Measurements from ENCODE around the gene THBS3.
"Not testable (repeated sequence)": the region's sequence is repeated elsewhere in the genome, so short reads cannot be mapped to it uniquely, and the experiment has no call there.

Gene THBS3

GRCh38 chr1:155175281-155175926 is 32.3 kb downstream of the THBS3 start:
- DNase-seq (ENCODE audit: extremely low read depth in 1 of 2, low read depth in 1 of 2): no peak

- DNase-seq (ENCODE audit: extremely low read depth in 1 of 2, low read depth in 1 of 2): peak in 1 of 2 donors; percentile 32
Observed at GRCh38 chr1:155174324-155175280, 33.1 kb downstream of the THBS3 start.

GRCh38 chr1:155173478-155174323 is 34.0 kb downstream of the THBS3 start, which contains the start of gene TRIM46:
Gene TRIM46, plus strand, starts transcription at chr1:155173849. Its CDS starts 118 bp downstream, at chr1:155173967.
- DNase-seq (ENCODE audit: extremely low read depth in 1 of 2, low read depth in 1 of 2): peak in 1 of 2 donors; percentile 42

- DNase-seq (ENCODE audit: extremely low read depth in 1 of 2, low read depth in 1 of 2): peak; percentile 88 to 91
Observed at GRCh38 chr1:155172732-155173477, 34.8 kb downstream of the THBS3 start, which contains the start of gene KRTCAP2. Gene KRTCAP2, minus strand, starts transcription at chr1:155173304. Its CDS starts 80 bp downstream, at chr1:155173224.

- no peak for DNase-seq (ENCODE audit: extremely low read depth in 1 of 2, low read depth in 1 of 2)
Observed at GRCh38 chr1:155171836-155172731, 35.6 kb downstream of the THBS3 start.

GRCh38 chr1:155170806-155171205 is 36.9 kb downstream of the THBS3 start:
- no peak for DNase-seq (ENCODE audit: extremely low read depth in 1 of 2, low read depth in 1 of 2)

- DNase-seq (ENCODE audit: extremely low read depth in 1 of 2, low read depth in 1 of 2): no peak
Observed at GRCh38 chr1:155170101-155170785, 37.5 kb downstream of the THBS3 start.

- DNase-seq (ENCODE audit: extremely low read depth in 1 of 2, low read depth in 1 of 2): no peak
Observed at GRCh38 chr1:155169541-155169940, 38.2 kb downstream of the THBS3 start.

- DNase-seq (ENCODE audit: extremely low read depth in 1 of 2, low read depth in 1 of 2): no peak
Observed at GRCh38 chr1:155168456-155169210, 39.1 kb downstream of the THBS3 start.

GRCh38 chr1:155168105-155168445 is 39.6 kb downstream of the THBS3 start:
- DNase-seq (ENCODE audit: extremely low read depth in 1 of 2, low read depth in 1 of 2): not testable (repeated sequence)

GRCh38 chr1:155167166-155168104 is 40.3 kb downstream of the THBS3 start:
- peak; percentile 64 to 79 for DNase-seq (ENCODE audit: extremely low read depth in 1 of 2, low read depth in 1 of 2)

GRCh38 chr1:155166471-155167165 is 41.1 kb downstream of the THBS3 start:
- DNase-seq (ENCODE audit: extremely low read depth in 1 of 2, low read depth in 1 of 2): no peak

- DNase-seq (ENCODE audit: extremely low read depth in 1 of 2, low read depth in 1 of 2): no peak
Observed at GRCh38 chr1:155166051-155166470, 41.6 kb downstream of the THBS3 start.

GRCh38 chr1:155164625-155165024 is 43.1 kb downstream of the THBS3 start:
- DNase-seq (ENCODE audit: extremely low read depth in 1 of 2, low read depth in 1 of 2): not testable (repeated sequence)

- not testable (repeated sequence) for DNase-seq (ENCODE audit: extremely low read depth in 1 of 2, low read depth in 1 of 2)
Observed at GRCh38 chr1:155163785-155164184, 43.9 kb downstream of the THBS3 start.

- DNase-seq (ENCODE audit: extremely low read depth in 1 of 2, low read depth in 1 of 2): not testable (repeated sequence)
Observed at GRCh38 chr1:155162631-155163030, 45.1 kb downstream of the THBS3 start.

Data from activated CD8-positive, alpha-beta memory T cell treated with anti-CD3 and anti-CD28 coated beads for 1 hour (primary cell).